Left forelimb (tissue), 1 donor: ENCODE results near the gene DGKQ.
"Not testable (repeated sequence)": the region's sequence is repeated elsewhere in the genome, so short reads cannot be mapped to it uniquely, and the experiment has no call there.

Experiments
- DNase-seq: peaks from one replicate; pipeline ENCODE4 v3.0.0-alpha.2; 2018; ENCODE audit warnings: low spot score

Gene DGKQ

DNA sequence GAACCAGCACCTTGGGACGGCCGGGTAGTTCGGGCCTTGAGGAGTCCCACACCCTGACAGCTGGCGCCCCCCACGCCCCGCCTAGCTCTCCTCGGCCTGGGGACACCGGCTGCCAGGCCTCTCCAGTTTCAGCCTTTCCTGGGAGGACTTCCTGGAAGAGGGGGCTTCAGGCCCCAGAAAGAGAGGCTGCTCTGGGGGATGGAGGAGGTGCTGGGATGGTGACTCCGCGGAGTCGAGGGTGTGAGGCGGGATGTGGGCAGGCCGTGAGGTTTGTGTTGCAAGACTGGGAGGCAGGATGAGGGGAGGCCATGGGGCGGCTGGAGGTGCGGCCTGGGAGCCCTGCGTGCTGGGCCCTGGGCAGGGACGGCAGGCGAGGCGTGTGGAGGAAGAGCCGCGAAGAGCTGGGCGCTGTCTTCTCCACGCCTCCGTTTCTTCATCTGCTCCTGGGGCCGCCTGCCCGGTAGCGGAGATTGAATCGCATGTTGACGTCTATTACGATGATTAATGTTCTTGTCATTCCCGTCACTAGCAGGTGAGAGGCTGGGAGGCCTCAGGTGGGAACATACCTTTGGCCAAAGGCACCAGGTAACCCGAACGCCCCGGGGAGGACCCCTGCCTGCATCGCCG, 37.1 kb upstream of the DGKQ start:
- DNase-seq, result no peak

DNA sequence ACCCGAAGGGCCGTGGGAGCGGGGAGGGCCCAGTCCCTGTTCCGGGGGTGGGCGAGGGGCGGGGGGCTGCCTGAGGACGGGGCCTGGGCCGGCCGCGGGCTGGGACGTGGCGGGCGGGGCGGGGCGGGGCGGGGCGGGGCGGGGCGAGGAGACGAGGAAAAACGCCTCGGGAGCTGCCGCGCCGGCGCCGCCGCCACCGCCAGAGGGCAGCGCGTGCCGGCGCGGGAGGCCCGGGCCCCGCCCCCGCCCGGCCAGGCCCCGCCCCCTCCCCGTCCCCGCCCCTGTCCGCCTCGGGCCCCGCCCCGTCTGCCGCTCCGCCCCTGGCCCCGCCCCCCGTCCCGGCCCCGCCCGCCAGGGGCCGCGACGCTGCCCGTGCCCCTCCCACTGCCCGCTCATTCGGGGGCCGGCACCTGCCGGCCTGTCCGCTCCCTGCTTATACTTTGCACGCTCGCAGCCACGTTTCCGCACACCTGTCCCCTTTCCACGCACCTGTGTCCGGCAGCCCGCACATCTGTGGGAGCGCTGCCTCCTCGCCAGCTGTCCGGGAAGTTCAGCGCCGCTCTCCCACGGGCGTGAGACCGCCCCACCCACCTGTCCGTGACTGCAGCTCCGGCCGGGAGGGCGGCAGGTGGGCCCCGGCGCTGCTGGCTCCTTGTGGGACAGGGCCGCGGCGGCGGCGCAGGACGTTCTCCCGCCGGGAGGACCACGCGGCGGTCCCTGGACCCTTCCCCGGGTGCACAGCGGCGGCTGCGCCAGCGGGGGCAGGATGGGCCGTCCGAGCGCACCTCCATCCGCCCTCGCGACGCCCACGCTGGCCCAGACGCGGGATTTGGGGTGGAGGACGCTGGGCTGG, 36.4 kb upstream of the DGKQ start:
- peak; percentile 86 for DNase-seq

DNA sequence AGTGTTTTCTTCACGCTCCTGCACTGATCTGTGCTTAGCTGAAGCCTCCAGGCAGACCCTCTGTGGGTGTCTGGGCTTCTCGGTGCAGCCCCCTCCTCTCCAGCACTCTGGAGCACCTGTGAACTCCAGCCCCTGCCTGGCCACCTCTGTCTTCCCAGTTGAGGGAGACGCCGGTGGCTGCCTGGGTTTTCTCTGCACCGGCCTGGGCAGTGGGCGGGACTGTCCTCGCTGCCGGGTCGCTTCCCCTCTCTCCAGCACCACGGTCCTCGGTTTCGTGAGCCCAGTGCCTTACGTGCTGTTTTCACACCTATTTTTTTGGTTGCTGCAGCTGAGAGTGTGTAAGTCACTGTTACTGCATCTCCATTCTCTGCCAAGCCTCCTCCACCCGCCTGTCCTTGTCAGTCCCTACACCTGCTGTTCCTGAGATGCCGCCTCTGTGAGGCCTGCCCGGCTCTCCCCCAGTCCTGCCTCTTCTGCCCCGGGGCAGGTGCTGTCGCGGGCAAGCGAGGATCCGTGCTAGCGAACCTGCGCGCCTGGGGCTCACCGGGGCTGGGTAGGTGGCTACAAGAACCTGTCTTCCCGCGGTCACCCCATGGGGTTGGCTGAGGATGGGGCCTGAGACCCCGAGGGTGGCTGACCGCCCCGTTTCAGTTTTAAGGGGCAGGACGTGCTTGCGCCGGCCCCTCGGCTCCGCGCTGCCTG, 35.6 kb upstream of the DGKQ start:
- no peak for DNase-seq

DNA sequence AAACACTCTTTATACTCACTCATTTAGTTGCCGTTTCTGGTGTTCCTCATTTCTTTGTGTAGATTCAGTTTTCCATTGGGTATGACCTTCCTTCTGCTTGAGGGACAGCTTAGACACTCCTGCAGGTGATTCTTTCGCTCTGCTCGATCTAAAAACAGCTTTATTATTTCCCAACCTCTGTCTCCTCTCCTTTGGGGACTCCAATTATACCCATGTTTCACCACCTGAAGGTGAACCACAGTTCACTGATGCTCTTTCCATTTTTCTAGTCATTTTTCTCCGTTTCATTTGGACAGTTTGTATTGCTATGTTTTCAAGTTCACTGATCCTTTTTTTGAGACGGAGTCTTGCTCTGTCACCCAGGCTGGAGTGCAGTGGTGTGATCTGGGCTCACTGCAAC, 33.5 kb upstream of the DGKQ start:
- DNase-seq, result no peak

DNA sequence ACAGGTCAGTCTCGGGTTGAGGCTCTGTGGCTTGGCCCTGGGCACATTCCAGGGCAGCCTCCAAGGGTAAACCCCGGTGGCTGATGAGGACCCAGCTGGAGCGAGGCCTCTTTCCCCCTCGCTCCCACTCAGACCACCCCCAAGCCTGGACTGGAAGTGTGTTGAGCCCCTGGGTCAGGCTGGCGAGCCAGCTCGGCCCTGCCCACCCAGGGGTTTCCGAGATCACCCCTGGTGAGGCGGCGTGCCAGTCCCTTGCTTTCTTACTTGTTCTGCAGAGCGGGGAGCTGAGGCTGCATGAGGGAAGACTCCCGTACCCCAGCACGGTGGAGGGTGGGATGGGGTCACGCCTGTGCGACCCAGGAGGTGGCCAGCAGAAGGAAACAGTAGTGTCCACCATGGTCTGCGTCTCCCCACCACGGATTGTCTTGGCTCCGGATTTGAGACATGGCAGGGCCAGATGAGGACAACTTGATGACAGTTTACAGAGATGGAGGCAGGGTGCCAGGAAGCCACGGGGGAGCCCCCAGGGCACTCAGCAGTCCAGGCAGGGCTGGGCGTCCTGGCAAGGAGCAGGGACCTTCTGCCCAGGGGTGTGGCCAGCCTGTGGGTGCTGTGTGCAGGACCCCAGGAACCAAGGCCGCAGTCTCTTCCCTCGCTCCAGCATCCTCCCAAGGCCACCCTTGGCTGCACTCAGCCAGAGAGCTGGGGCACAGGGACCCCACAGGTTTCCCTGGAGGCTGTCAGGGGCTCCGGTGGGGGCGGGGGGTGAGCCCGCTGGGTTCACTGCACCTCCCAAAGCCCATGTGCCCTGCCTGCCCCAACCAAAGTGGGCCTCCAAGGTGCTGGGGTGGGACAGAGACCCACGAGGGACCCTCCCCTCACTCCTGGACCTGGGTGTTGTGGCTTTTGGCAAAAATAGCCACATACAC, 31.5 kb upstream of the DGKQ start:
- no peak for DNase-seq

DNA sequence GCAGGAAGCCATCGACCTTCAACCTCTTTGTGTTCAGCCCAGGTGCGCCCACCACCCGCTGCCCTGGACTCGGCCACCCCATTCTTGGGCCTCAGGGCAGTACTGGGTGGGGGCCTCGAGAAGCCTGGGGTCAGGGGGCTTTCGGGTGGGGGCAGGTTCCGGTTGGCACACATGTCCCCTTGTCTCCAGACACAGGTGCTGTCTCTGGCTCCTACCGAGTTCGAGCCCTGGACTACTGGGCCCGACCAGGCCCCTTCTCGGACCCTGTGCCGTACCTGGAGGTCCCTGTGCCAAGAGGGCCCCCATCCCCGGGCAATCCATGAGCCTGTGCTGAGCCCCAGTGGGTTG, 30.7 kb upstream of the DGKQ start:
- DNase-seq, result no peak

DNA sequence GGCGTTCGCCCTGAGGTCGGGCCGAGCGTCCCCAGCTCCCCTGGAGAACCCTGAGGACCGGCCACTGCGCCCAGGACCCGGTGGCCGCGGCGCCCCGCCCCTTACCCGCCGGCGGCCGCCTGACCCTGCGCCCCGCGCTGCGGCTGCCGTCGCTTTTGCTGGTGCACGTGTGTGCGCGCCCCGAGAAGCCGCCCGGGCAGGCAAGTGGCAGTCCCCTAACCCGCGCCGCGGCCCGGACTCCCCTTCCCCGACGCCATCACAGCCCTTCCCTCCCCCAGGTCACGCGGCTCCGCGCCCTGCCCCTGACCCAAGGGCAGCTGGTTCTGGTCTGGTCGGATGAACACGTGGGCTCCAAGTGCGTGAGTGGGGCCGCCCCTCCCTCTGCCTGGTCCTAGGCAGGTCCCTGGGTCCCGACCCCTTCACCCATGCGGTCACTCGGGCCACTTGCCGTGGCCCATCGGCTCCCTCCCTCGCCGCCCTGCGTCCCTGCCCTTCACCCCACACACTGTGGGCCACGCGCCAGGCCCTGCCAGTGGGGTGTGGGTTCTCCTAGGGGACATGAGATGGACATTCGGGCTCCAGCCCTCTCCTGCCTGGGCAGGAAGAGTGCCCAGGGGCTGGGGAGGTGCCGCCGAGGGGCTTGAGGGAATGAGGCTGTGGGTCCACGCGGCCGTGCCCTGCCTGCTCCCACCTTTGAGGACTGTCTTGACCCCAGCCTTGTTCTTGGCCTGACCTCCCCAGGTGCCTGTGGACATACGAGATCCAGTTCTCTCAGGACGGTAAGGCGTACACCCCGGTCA, 30.1 kb upstream of the DGKQ start:
- no peak for DNase-seq

DNA sequence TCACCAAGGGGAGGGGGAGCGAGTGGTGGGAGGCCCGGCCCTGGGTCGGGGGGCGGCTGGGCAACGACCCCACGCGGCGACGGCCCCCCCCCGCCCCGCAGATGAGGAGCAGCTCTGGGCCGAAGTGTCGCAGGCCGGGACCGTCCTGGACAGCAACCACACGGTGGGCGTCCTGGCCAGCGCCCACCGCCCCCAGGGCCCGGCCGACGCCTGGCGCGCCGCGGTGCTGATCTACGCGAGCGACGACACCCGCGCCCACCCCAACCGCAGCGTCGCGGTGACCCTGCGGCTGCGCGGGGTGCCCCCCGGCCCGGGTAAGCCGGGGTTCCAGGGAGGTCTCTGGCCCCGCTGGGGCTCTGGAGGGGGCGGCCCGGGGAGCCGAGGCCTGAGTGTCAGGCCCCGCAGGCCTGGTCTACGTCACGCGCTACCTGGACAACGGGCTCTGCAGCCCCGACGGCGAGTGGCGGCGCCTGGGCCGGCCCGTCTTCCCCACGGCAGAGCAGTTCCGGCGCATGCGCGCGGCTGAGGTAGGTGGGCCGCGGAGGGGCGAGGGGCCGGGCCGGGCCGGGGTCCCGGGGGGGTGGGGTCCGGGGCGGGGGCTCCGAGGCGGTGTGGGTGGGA, 29.4 kb upstream of the DGKQ start:
- no peak for DNase-seq

DNA sequence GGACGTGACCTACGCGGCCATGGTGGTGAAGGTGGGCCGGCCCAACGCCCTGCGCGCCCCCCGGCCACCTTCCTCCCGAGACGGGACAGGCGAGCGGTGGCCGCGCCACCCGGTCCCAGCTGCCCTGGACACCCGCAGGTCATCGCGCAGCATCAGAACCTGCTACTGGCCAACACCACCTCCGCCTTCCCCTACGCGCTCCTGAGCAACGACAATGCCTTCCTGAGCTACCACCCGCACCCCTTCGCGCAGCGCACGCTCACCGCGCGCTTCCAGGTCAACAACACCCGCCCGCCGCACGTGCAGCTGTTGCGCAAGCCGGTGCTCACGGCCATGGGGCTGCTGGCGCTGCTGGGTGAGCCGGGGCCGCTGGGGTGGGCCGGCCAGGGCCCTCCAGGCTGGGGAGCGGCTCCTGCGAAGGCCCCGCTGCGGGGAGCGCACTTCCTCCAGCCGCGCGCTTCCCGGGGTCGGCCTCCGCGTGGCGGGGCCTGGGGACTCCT, 28.8 kb upstream of the DGKQ start:
- no peak for DNase-seq

DNA sequence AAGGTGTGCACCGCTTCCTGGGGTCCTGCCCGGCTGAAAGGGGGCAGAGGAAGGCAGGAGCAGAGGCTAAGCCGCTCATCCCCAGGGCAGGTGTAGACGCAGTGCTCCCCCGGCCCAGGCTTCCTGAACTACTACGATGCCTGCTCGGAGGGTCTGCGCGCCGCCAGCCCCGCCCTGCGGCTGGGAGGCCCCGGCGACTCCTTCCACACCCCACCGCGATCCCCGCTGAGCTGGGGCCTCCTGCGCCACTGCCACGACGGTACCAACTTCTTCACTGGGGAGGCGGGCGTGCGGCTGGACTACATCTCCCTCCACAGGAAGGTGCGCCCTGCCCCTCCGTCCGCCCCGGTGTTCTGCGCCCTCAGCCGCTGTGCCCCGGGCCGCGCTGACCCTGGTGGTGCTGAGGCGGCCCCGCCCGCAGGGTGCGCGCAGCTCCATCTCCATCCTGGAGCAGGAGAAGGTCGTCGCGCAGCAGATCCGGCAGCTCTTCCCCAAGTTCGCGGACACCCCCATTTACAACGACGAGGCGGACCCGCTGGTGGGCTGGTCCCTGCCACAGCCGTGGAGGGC, 28.3 kb upstream of the DGKQ start:
- no peak for DNase-seq

DNA sequence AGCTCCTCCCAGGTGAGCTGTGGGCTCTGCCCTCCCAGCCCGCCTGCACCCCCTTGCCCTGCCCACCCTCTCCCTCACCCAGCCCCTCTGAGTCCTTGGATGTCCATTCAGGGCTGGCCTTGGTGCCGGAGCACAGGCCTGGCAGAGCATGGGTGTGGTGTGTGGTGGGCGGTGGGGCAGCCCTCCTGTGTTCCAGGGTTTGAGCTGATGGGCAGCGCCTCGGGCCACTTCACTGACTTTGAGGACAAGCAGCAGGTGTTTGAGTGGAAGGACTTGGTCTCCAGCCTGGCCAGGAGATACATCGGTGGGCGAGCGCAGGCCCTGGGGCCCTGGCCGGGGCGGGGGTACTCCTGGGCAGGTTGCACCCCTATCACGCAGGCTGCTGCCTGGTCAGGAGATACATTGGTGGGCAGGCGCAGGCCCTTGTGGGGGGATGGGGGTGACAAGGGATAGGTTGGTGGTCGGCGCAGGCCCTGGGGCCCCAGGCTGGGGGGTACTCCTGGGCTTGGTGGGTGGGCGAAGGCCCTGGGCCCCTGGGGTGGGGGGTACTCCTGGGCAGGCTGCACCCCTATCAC, 27.4 kb upstream of the DGKQ start:
- DNase-seq, result no peak

DNA sequence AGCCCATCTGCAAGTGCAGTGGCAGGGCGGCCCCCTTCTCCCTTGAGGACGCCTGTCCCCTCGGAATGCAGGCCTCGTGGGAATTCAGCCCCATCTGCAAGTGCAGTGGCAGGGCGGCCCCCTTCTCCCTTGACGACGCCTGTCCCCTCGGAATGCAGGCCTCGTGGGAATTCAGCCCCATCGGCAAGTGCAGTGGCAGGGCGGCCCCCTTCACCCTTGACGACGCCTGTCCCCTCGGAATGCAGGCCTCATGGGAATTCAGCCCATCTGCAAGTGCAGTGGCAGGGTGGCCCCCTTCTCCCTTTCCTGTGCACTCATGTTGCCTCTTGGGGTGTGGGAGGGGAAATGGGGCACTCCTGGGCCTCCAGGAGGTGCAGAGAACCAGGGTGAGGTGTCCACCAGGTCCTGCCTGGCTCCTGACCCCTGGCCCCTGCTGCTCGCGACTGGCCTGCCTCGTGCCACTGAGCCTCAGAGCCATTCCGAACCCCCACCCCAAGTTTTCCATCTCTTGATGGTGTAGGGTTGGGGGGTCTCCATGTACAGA, 26.6 kb upstream of the DGKQ start:
- no peak for DNase-seq

DNA sequence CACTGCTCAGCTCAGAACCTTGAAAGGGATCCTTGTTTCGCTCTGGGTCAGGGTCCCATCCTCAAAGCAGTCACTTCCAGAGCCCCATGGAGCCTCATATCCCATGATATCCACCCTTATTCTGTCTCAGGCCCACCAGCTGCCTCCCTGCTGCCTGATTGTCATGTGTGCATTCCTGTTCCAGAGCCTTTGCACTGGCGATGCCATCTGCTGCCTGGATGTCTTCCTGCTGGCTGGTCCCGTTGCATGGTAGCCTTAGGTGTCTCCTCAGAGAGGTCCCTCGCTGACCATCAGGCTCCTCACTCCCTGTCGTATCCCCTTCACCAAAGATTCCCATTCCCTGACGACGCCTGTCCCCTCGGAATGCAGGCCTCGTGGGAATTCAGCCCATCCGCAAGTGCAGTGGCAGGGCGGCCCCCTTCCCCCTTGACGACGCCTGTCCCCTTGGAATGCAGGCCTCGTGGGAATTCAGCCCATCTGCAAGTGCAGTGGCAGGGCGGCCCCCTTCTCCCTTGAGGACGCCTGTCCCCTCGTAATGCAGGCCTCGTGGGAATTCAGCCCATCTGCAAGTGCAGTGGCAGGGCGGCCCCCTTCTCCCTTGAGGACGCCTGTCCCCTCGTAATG, 26.0 kb upstream of the DGKQ start:
- DNase-seq, result not testable (repeated sequence)

DNA sequence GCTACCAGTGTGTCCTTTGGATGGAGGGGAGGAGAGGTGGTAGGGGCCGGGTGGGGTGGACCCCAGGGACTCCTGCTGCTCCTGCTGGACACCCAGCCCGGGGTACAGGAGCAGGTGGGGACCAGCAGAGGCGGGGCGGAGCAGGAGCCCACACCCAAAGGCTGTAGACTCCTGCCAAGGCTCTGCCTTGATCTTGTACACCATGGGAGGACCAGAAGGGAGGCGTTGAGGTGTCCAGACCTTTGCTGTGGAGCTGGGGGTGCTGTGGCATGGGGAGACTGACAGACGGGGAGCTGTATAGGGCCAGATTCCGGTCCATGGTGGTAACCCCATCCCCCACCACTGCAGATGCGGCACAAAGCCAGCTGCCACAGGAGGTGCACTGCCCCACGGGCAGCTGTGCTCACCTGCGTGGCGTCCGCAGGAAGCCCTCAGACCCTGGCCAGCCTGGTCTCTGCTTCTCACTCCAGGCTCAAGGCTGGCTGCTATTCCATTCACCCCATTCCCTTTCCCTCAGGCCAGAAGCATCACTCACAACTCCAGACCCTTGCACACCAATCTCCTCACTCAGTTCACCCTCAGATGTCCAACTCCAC, 24.8 kb upstream of the DGKQ start:
- no peak for DNase-seq

DNA sequence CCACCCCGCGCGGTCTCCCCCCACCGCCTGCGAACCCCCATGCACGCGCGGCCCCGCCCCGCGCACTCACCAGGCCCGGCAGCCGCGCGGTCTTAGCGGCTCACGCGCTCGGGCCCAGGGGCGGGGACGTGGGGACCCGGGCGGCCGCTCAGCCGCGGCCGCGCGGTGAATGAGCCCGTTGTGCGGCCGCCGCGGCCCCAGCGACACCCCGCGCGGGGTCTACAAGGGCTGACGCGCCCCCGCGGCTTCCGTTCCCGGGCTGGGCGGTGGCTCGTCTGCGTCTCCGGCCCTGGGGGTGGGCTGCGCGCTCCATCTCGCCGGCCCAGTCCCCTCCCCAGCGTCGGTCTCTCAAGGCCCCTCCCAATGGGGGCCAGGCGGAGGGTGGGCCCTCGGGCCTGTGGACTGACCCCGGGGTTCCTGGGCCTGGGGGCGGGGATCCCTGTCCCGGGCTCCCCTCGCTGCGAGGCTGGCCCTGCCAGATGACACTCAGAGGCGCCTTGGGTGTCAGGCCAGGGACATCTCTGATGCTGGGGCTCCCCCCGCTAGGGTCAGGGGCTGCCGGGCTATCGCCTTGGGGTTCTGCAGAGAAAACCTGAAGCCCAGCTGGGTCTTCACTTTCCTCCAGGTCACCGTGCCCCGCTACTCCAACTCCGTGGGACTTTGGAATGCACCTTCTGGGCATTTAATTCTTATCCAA, 24.2 kb upstream of the DGKQ start:
- no peak for DNase-seq

DNA sequence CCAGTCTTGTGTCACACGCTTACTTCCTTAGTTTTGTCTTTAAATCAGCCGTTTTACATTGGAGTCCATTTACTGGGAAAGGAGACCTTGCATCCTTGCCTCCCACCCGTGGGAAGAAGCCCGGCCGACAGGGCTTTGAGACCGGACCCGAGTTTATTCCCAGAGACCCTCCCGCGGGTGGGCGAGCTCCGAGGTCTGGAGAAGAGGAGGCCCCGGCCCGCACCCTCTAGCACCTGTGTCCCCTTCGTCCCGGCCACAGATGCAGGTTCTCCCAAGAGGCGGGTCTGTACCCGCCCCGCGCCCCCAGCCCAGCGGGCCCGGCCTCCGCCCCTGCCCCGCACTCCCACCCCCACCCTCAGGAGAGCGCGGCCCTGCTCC, 23.6 kb upstream of the DGKQ start:
- no peak for DNase-seq

DNA sequence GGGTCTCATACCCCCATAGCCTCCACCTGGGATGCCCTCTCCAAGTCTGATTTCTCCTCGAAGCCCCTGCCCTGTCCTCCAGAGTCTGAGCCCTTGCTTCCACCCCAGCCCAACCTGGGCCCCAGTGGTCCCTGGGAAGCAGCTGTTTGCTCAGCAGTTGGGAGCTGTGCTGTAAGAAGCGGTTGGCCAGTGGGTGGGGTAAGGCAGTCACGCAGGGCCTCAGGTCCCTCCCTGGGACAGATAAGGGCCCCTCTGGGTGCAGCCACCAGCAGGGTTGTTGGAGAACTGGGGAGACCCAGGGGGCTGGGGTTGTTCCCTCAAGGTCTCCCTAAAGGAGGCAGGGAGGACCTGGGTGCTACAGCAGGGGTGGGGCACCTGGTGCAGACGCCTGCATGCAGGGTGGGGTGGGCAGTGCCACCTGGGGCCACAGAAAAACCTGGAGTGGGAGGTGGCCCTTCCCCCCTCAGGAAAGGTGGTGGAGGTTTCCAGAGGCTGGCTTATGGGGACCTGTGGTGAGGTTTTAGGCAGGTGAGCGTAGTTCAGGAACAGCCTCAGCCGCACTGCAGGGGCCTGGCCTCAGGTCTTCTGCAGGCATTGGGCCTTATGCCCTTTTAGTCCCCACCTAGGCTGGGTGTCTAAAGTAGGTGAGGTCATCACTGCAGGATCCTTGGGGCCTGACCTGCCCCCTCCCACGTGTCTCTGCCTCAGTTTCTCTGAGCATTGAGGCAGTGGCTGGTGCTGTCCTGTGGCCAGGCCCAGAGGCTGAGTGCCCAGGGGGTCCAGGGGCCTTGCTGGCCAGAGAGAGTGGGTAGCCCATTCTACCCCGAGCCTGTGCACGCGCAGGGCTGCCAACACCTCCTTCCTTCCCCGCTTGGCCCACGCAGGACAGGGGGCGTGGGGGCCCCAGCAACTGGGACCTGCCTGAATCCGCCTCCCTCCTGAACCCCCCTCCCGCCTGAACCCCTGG, 22.9 kb upstream of the DGKQ start:
- DNase-seq, result no peak
